ENCODE data around the gene RABAC1.

DNA sequence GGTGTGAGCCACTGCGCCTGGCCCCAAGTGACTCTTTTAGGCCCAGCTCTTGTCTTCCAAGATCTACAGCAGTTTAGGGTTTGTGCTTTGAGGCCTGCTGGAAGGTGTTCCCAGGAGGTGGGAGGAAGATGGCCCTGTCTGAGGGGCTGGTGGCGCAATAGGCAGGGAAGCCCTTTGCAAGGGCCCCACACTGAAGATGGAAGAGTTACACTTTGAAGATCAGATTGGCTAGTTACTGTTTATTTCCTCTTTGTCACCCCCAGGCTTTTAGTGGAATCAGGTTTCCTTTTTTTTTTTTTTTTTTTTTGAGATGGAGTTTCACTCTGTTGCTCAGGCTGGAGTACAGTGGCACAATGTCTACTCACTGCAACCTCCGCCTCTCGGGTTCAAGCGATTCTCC, 1.9 kb upstream of the RABAC1 start:
- TF ChIP-seq CTCF (IDR thresholded peaks at IDR 0.05) (no peak), POLR2A (IDR thresholded peaks at IDR 0.05) (no peak)

Measured in heart left ventricle (tissue), 13 donors.